Prostate gland (tissue), 2 donors: ENCODE results near the gene GATA6. TPM values are rescaled to one million over a fixed set of nuclear protein-coding genes. Genes with fewer than 3 reads are reported as not detected.

Source experiments
- DNase-seq: peaks from one replicate; pipeline ENCODE4 v3.0.0-alpha.2; 2019; ENCODE audit warnings: low spot score
- H3K27ac ChIP-seq, 2 donors: fragments of 200-600 bp; sonication (generic); 2 replicates each; pipeline ENCODE4 v1.5.1; 2017 to 2019
- H3K27me3 ChIP-seq: fragments of 200-600 bp; sonication (generic); replicated peaks from 2 replicates; pipeline ENCODE4 v1.5.1; 2019; ENCODE audit not compliant: insufficient read depth
- H3K36me3 ChIP-seq, 2 donors: fragments of 200-600 bp; sonication (generic); 1 replicate in 1 of 2; 2 replicates in 1 of 2; pipeline versions ENCODE4 v1.5.1 to v1.8.1; 2017 to 2019
- H3K4me1 ChIP-seq: fragments of 200-600 bp; sonication (generic); replicated peaks from 2 replicates; pipeline ENCODE4 v1.5.1; 2019
- H3K4me3 ChIP-seq, 2 donors: fragments of 200-600 bp; sonication (generic); 2 replicates each; pipeline ENCODE4 v1.5.1; 2017 to 2019
- H3K9me3 ChIP-seq: fragments of 200-600 bp; sonication (generic); 2 replicates; pipeline ENCODE4 v1.5.1; 2017
- CTCF ChIP-seq, 4 experiments: fragments of 200-600 bp in 2 of 4; fragments of 450-650 bp in 2 of 4; sonication (generic) in 2 of 4; IDR thresholded peaks; 1 replicate in 3 of 4; 2 replicates in 1 of 4; pipeline ENCODE4 v1.5.1; 2016 to 2019; ENCODE audit warnings: antibody characterized with exemption in 4 of 4, mild to moderate bottlenecking in 2 of 4, moderate library complexity in 2 of 4
- POLR2A ChIP-seq: fragments of 450-650 bp; IDR thresholded peaks from one replicate; pipeline ENCODE4 v1.6.1; 2016; ENCODE audit warnings: antibody characterized with exemption, mild to moderate bottlenecking
- POLR2AphosphoS5 ChIP-seq: sonication (generic); formaldehyde crosslinking; IDR thresholded peaks from one replicate; pipeline ENCODE4 v1.6.1; 2017; ENCODE audit warnings: antibody characterized with exemption
- WGBS: methylation state at CpG from one replicate; pipeline ENCODE4 v1.1.5; 2018; 5-methylcytosine and 5-hydroxymethylcytosine counted together
- intact Hi-C: fragments of 100-400 bp; cut with DNase I; formaldehyde crosslinking; loops from one replicate; pipeline ENCODE4 v1.14.2; 2022
- total RNA-seq, 2 donors: library from RNA; depleted of rRNA; stranded (reverse); fragments of >200 nt; gene quantifications; one replicate each; pipeline ENCODE4 v1.1.0, GENCODE V29; 2016

GATA6 gene
- total RNA-seq, 2 donors from 2014 or later = 9.8 to 49.0 TPM

- intact Hi-C loops = no loop called here
- H3K4me3 ChIP-seq = no peak overlapping the region
These were observed 28.8 kb downstream of the GATA6 start for GRCh38 chr18:22198163-22198562.

GRCh38 chr18:22199005-22199404 lies 29.6 kb downstream of the GATA6 start:
- TF ChIP-seq POLR2AphosphoS5 (no peak), CTCF (IDR thresholded peaks at IDR 0.05) (no peak), POLR2A (no peak)
- Histone ChIP-seq H3K4me1 (no peaks in the 10 kb centered on the region), H3K9me3 (no peaks in the 10 kb centered on the region), H3K36me3 (no peaks in the 10 kb centered on the region), H3K27me3 (no peaks in the 10 kb centered on the region), H3K4me3 (no peak overlapping the region), H3K27ac (no peak overlapping the region)
- DNase-seq = no peak
- 59% methylated on average over 6 of the region's 6 CpGs for WGBS
- intact Hi-C loops = no loop called here

More at GRCh38 chr18:22198163-22198562, 28.8 kb downstream of the GATA6 start:
- no peak for DNase-seq
- Histone ChIP-seq H3K36me3 (no peaks in the 10 kb centered on the region), H3K4me1 (no peaks in the 10 kb centered on the region), H3K9me3 (no peaks in the 10 kb centered on the region), H3K27me3 (no peaks in the 10 kb centered on the region), H3K27ac (no peak overlapping the region)
- no peak for TF ChIP-seq POLR2AphosphoS5
- WGBS = 91% methylated on average over 7 of the region's 7 CpGs

GRCh38 chr18:22200611-22201225 lies 31.3 kb downstream of the GATA6 start:
- Histone ChIP-seq H3K9me3 (no peaks in the 10 kb centered on the region), H3K4me3 (no peak overlapping the region), H3K27me3 (no peaks in the 10 kb centered on the region), H3K36me3 (no peaks in the 10 kb centered on the region), H3K27ac (no peak overlapping the region), H3K4me1 (no peaks in the 10 kb centered on the region)
- 93% methylated on average over 32 of the region's 32 CpGs for WGBS
- TF ChIP-seq POLR2AphosphoS5 (no peak), CTCF (IDR thresholded peaks at IDR 0.05) (no peak), POLR2A (no peak)
- intact Hi-C loops = no loop called here
- DNase-seq = no peak

GRCh38 chr18:22203035-22203434 lies 33.6 kb downstream of the GATA6 start:
- no peaks in the 10 kb centered on the region for H3K9me3 ChIP-seq
- H3K27me3 ChIP-seq = no peaks in the 10 kb centered on the region
- no peaks in the 10 kb centered on the region for H3K36me3 ChIP-seq
- H3K4me3 ChIP-seq = no peak overlapping the region
- intact Hi-C loops = no loop called here
- H3K27ac ChIP-seq = no peak overlapping the region
- TF ChIP-seq CTCF (IDR thresholded peaks at IDR 0.05) (no peak), POLR2A (no peak), POLR2AphosphoS5 (no peak)
- DNase-seq = no peak
- WGBS = 71% methylated on average over 1 of the region's 1 CpG
- H3K4me1 ChIP-seq = no peaks in the 10 kb centered on the region

- Histone ChIP-seq H3K27me3 (no peaks in the 10 kb centered on the region), H3K4me3 (no peak overlapping the region), H3K9me3 (no peaks in the 10 kb centered on the region), H3K27ac (no peak overlapping the region), H3K36me3 (no peaks in the 10 kb centered on the region), H3K4me1 (no peaks in the 10 kb centered on the region)
- 52% methylated on average over 3 of the region's 3 CpGs for WGBS
- TF ChIP-seq POLR2A = no peak
- no peak for TF ChIP-seq CTCF (IDR thresholded peaks at IDR 0.05)
- TF ChIP-seq POLR2AphosphoS5 = no peak
- no peak for DNase-seq
- intact Hi-C loops = no loop called here
These were observed 34.3 kb downstream of the GATA6 start for GRCh38 chr18:22203536-22204213.
